AG04449 (cell line): ENCODE measurements around the gene TRIM26.
"Not testable (repeated sequence)": the region's sequence is repeated elsewhere in the genome, so short reads cannot be mapped to it uniquely, and the experiment has no call there.

ENCODE experiments used
- CTCF ChIA-PET: fragments of 350-600 bp; formaldehyde crosslinking; extraction: SDS; loops from one replicate; lab custom pipeline; 2021; ENCODE audit warnings: antibody characterized with exemption; lab: Yijun Ruan, JAX
- POLR2A ChIA-PET: fragments of 400-600, 350-600 bp; formaldehyde crosslinking; extraction: SDS; loops from one replicate; lab custom pipeline; 2020; ENCODE audit warnings: antibody characterized with exemption, inconsistent platforms; lab: Yijun Ruan, JAX
- DNase-seq: peaks from one replicate; pipeline ENCODE4 v3.0.0-alpha.2; 2010; ENCODE audit warnings: low read depth, low spot score
- H3K4me3 ChIP-seq: 2 replicates; pipeline ENCODE4 v1.5.1; 2011; ENCODE audit warnings: low read depth, mild to moderate bottlenecking, control low read depth, low read length
- CTCF ChIP-seq: IDR thresholded peaks from one replicate; pipeline ENCODE4 v1.5.1; 2011; ENCODE audit warnings: mild to moderate bottlenecking, moderate library complexity, low read length, control low read depth, inconsistent platforms; ENCODE audit not compliant: insufficient read depth; ENCODE audit errors: missing control alignments

TRIM26 gene

DNA sequence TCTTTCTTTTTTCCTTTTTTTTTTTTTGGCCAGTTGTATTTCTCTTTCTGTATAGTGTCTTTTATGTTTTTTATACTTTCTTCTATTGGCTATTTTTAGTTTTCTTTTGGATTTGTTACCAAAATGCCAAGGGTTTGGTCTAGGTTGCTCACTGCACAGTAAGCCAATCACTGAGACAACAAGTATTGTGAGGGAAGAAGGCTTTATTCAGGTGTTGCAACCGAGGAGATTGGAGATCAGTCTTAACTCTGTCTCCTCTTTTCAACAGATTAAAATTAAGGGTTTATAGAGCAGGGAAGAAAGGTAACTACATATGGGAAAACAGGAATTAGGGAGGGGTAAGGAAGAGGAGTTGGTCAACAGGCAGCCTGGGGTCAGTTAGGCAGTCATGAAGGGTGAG, 10.1 kb upstream of the TRIM26 start:
- ChIA-PET CTCF (interaction anchor here (0.9 kb wide), 1 partner anchor 174 kb away, joined by 5 read pairs; no protein-coding TSS in a partner anchor), POLR2A (no interaction called here)
- DNase-seq, result no peak
- no peak overlapping the region for H3K4me3 ChIP-seq
- TF ChIP-seq CTCF, result no peak

GRCh38 chr6:30221956-30222355, 8.8 kb upstream of the TRIM26 start:
- CTCF ChIA-PET, result interaction anchor here (0.6 kb wide), 1 partner anchor 197 kb away, joined by 3 read pairs; no protein-coding TSS in a partner anchor
- H3K4me3 ChIP-seq, POLR2A ChIA-PET: not testable (repeated sequence)

GRCh38 chr6:30221395-30221794, 8.2 kb upstream of the TRIM26 start:
- POLR2A ChIA-PET, DNase-seq, H3K4me3 ChIP-seq: not testable (repeated sequence)
- CTCF ChIA-PET, result interaction anchor here (0.9 to 1.3 kb wide), 4 partner anchors 8 to 35 kb away, joined by 3 to 4 read pairs (median 3); no protein-coding TSS in a partner anchor

More at GRCh38 chr6:30221956-30222355, 8.8 kb upstream of the TRIM26 start:
- DNase-seq, result not testable (repeated sequence)

GRCh38 chr6:30219244-30219643, 6.0 kb upstream of the TRIM26 start:
- no peak for DNase-seq
- no peak overlapping the region for H3K4me3 ChIP-seq
- ChIA-PET POLR2A (interaction anchor here (0.6 to 1.6 kb wide), 2 partner anchors 9 to 47 kb away, joined by 3 to 4 read pairs; no protein-coding TSS in a partner anchor), CTCF (interaction anchor here (0.8 to 3.1 kb wide), 28 partner anchors 9 to 234 kb away, joined by 3 to 47 read pairs (median 5); partner anchors contain the start of gene TRIM39)
- peak; percentile 75 for TF ChIP-seq CTCF

DNA sequence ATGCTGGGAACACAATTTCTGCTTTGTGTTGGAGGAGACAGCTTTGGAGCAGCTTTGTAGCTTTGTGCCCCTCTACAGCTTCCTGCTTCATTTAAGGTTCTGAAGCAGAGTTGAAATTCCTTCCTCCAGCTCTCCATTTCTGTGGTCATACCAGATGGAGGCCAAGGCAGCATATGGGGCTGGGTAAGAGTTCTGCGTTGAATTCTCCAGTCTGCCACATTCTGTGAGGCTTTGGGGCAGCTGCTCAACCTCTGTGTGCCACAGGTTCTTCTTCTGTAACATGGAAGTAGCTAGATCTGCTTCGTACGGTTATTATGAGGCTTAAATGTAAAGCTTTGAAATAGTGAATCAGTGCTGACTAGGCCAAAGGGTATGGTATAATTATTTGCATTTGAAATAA, 2.9 kb upstream of the TRIM26 start:
- POLR2A ChIA-PET, result no interaction called here

GRCh38 chr6:30214657-30214982, 1.4 kb upstream of the TRIM26 start:
- CTCF ChIA-PET, result interaction anchor here (1.2 to 1.8 kb wide), 5 partner anchors 10 to 183 kb away, joined by 3 to 5 read pairs (median 4); no protein-coding TSS in a partner anchor

More for the DNA sequence above, 2.9 kb upstream of the TRIM26 start:
- H3K4me3 ChIP-seq, result no peak overlapping the region
- no peak for DNase-seq
- CTCF ChIA-PET, result interaction anchor here (0.9 to 2.0 kb wide), 7 partner anchors 10 to 237 kb away, joined by 3 to 9 read pairs (median 7); no protein-coding TSS in a partner anchor
- TF ChIP-seq CTCF, result no peak

More at GRCh38 chr6:30214657-30214982, 1.4 kb upstream of the TRIM26 start:
- H3K4me3 ChIP-seq, result peak overlapping the region; percentile 73
- no peak for TF ChIP-seq CTCF
- POLR2A ChIA-PET, result no interaction called here
- DNase-seq, result no peak
